ENCODE data around the gene CLBA1.

Gene CLBA1

GRCh38 chr14:105007593-105008264 lies 22.1 kb downstream of the CLBA1 start:
- no peak for DNase-seq

- DNase-seq, result no peak
These were observed 24.5 kb downstream of the CLBA1 start for GRCh38 chr14:105010106-105010505.

GRCh38 chr14:105010891-105011291 lies 25.3 kb downstream of the CLBA1 start:
- no peak for DNase-seq

- no peak for DNase-seq
These were observed 25.9 kb downstream of the CLBA1 start for GRCh38 chr14:105011312-105011990.

- DNase-seq, result no peak
These were observed 26.8 kb downstream of the CLBA1 start for GRCh38 chr14:105012171-105012985.

GRCh38 chr14:105013150-105013785 lies 27.7 kb downstream of the CLBA1 start:
- no peak for DNase-seq

- no peak for DNase-seq
These were observed 28.4 kb downstream of the CLBA1 start for GRCh38 chr14:105014032-105014431.

- no peak for DNase-seq
These were observed 29.0 kb downstream of the CLBA1 start for GRCh38 chr14:105014631-105015030.

GRCh38 chr14:105015242-105015641 lies 29.7 kb downstream of the CLBA1 start:
- no peak for DNase-seq

- DNase-seq, result no peak
These were observed 30.3 kb downstream of the CLBA1 start for GRCh38 chr14:105015905-105016304.

GRCh38 chr14:105018414-105018813 lies 32.8 kb downstream of the CLBA1 start:
- DNase-seq, result no peak

- DNase-seq, result peak; percentile 58
These were observed 34.5 kb downstream of the CLBA1 start for GRCh38 chr14:105019861-105020814.

GRCh38 chr14:105020815-105021655 lies 35.4 kb downstream of the CLBA1 start, which contains the start of gene CDCA4:
TSS of gene CDCA4 (minus strand) at chr14:105021083. CDS start at chr14:105011929, 9,154 bp downstream.
- peak; percentile 99 for DNase-seq

GRCh38 chr14:105021656-105022275 lies 36.2 kb downstream of the CLBA1 start:
- peak; percentile 54 for DNase-seq

GRCh38 chr14:105022276-105022670 lies 36.7 kb downstream of the CLBA1 start:
- DNase-seq, result no peak

GRCh38 chr14:105023144-105023543 lies 37.6 kb downstream of the CLBA1 start:
- DNase-seq, result no peak

- no peak for DNase-seq
These were observed 38.3 kb downstream of the CLBA1 start for GRCh38 chr14:105023791-105024480.

GRCh38 chr14:105025429-105025828 lies 39.8 kb downstream of the CLBA1 start:
- no peak for DNase-seq

GRCh38 chr14:105026033-105026785 lies 40.6 kb downstream of the CLBA1 start:
- DNase-seq, result no peak
